Stomach (tissue), 4 donors: ENCODE results near the gene ACAD11.

ENCODE experiments used
- CTCF ChIP-seq, 7 experiments: fragments of 450-650 bp in 4 of 7; fragments of 200-600 bp in 3 of 7; sonication (generic) in 3 of 7; IDR thresholded peaks; one replicate each; pipeline ENCODE4 v1.5.1; 2016 to 2019; ENCODE audit warnings: antibody characterized with exemption in 7 of 7, control low read depth in 2 of 7, mild to moderate bottlenecking in 1 of 7
- EP300 ChIP-seq: sonication (generic); formaldehyde crosslinking; IDR thresholded peaks from one replicate; pipeline ENCODE4 v1.6.1; 2017; ENCODE audit warnings: antibody characterized with exemption
- POLR2A ChIP-seq, 4 donors: fragments of 450-650 bp; IDR thresholded peaks; one replicate each; pipeline ENCODE4 v1.6.1; 2016; ENCODE audit warnings: antibody characterized with exemption in 4 of 4, control low read depth in 2 of 4, mild to moderate bottlenecking in 1 of 4, moderate library complexity in 1 of 4
- POLR2AphosphoS5 ChIP-seq, 3 donors: sonication (generic); formaldehyde crosslinking; IDR thresholded peaks; one replicate each; pipeline ENCODE4 v1.6.1; 2016; ENCODE audit warnings: antibody characterized with exemption in 3 of 3

- no peak for TF ChIP-seq CTCF (IDR thresholded peaks at IDR 0.05)
- no peak for TF ChIP-seq POLR2AphosphoS5 (IDR thresholded peaks at IDR 0.05)
- TF ChIP-seq POLR2A (IDR thresholded peaks at IDR 0.05): no peak
- no peak for TF ChIP-seq EP300
Measured at GRCh38 chr3:132630612-132631011, 29.0 kb downstream of the ACAD11 start.
